Caco-2 (cell line): ENCODE data around the gene MON1A. TPM values are rescaled to one million over a fixed set of nuclear protein-coding genes. Genes with fewer than 3 reads are reported as not detected.

ENCODE experiments used
- BruUV-seq: library from RNA; stranded (reverse); fragments of 400-500 nt; replicated peaks from 2 replicates; lab custom pipeline; 2021; lab: Mats Ljungman, UMichigan
- CTCF ChIA-PET: fragments of 300-600 bp; sonication (Branson Sonifier 250); formaldehyde crosslinking; loops from one replicate; lab custom pipeline; 2022; ENCODE audit warnings: antibody characterized with exemption; lab: Charles Lee
- POLR2A ChIA-PET: fragments of 300-600 bp; sonication (Branson Sonifier 250); formaldehyde crosslinking; loops from one replicate; lab custom pipeline; 2022; ENCODE audit warnings: antibody characterized with exemption; lab: Charles Lee
- DNase-seq, 2 experiments: peaks; one replicate each; pipeline versions ENCODE4 v3.0.0 to v3.0.0-alpha.2; 2020 to 2022
- H3K27me3 ChIP-seq: replicated peaks from 2 replicates; pipeline ENCODE4 v1.6.0; 2011; ENCODE audit warnings: low read length; ENCODE audit not compliant: control insufficient read depth, insufficient read depth
- H3K36me3 ChIP-seq: 2 replicates; pipeline ENCODE4 v1.5.1; 2011; ENCODE audit warnings: low read length; ENCODE audit not compliant: control insufficient read depth, insufficient read depth
- H3K4me1 ChIP-seq: fragments of 250-450 bp; sonication (Bioruptor Pico); 2 replicates; pipeline ENCODE4 v1.5.1; 2020; ENCODE audit warnings: mild to moderate bottlenecking
- H3K4me3 ChIP-seq: 2 replicates; pipeline ENCODE4 v1.5.1; 2011; ENCODE audit warnings: low read depth, mild to moderate bottlenecking, control low read depth, low read length
- H3K9me3 ChIP-seq: fragments of 250-450 bp; sonication (Bioruptor Pico); 2 replicates; pipeline ENCODE4 v1.5.1; 2020; ENCODE audit warnings: mild to moderate bottlenecking, moderate library complexity
- H3K27ac Mint-ChIP-seq: one replicate; pipeline ENCODE4 v1.8.0; 2022; ENCODE audit warnings: mixed read lengths; ENCODE audit not compliant: unreplicated experiment
- H3K27me3 Mint-ChIP-seq: one replicate; pipeline ENCODE4 v1.8.0; 2022; ENCODE audit warnings: mixed read lengths; ENCODE audit not compliant: insufficient read depth, unreplicated experiment
- H3K36me3 Mint-ChIP-seq: one replicate; pipeline ENCODE4 v1.8.0; 2022; ENCODE audit warnings: mild to moderate bottlenecking, mixed read lengths; ENCODE audit not compliant: insufficient read depth, unreplicated experiment
- H3K4me1 Mint-ChIP-seq: one replicate; pipeline ENCODE4 v1.8.0; 2022; ENCODE audit warnings: low read depth, mixed read lengths; ENCODE audit not compliant: unreplicated experiment
- H3K4me3 Mint-ChIP-seq: one replicate; pipeline ENCODE4 v1.8.0; 2022; ENCODE audit warnings: mild to moderate bottlenecking, moderate library complexity, mixed read lengths; ENCODE audit not compliant: unreplicated experiment
- H3K9me3 Mint-ChIP-seq: one replicate; pipeline ENCODE4 v1.8.0; 2022; ENCODE audit warnings: mixed read lengths; ENCODE audit not compliant: unreplicated experiment
- CTCF ChIP-seq, 2 experiments: fragments of 200-600 bp in 1 of 2; IDR thresholded peaks; 1 replicate in 1 of 2; 2 replicates in 1 of 2; pipeline versions ENCODE4 v1.5.1 to v1.8.0; 2011 to 2022; ENCODE audit warnings: antibody characterized with exemption in 1 of 2, control low read depth in 1 of 2, inconsistent platforms in 1 of 2, low read depth in 1 of 2, low read length in 1 of 2, mild to moderate bottlenecking in 1 of 2, moderate library complexity in 1 of 2; ENCODE audit not compliant: insufficient read depth in 1 of 2, severe bottlenecking in 1 of 2, unreplicated experiment in 1 of 2
- intact Hi-C: fragments of 100-400 bp; cut with micrococcal nuclease; formaldehyde crosslinking; loops from one replicate; pipeline ENCODE4 v1.10.0; 2022; ENCODE audit not compliant: unreplicated experiment
- total RNA-seq: library from RNA; stranded (reverse); gene quantifications from 2 replicates; pipeline ENCODE4 v1.2.3, GENCODE V29; 2022

MON1A gene
- total RNA-seq, 1 experiment from 2014 or later: 7.7 TPM

GRCh38 chr3:49876567-49876966 is 53.0 kb downstream of the MON1A start:
- peaks cover 14% of the 10 kb centered on the region for H3K4me1 Mint-ChIP-seq
- CTCF ChIA-PET: interaction anchor here (0.5 kb wide), 1 partner anchor 199 kb away, joined by 3 read pairs; no protein-coding TSS in a partner anchor

GRCh38 chr3:49873623-49874022 is 56.0 kb downstream of the MON1A start:
- Histone ChIP-seq H3K9me3 (no peaks in the 10 kb centered on the region), H3K4me1 (peaks cover 39% of the 10 kb centered on the region), H3K36me3 (no peaks in the 10 kb centered on the region), H3K27me3 (no peaks in the 10 kb centered on the region), H3K4me3 (no peak overlapping the region)
- H3K4me1 Mint-ChIP-seq: peaks cover 13% of the 10 kb centered on the region
- ChIA-PET CTCF (interaction anchor here (0.6 to 1.5 kb wide), 4 partner anchors 32 to 56 kb away, joined by 3 to 7 read pairs (median 4); no protein-coding TSS in a partner anchor), POLR2A (interaction anchor here (0.5 to 0.6 kb wide), 2 partner anchors 64 to 107 kb away, joined by 3 to 4 read pairs; no protein-coding TSS in a partner anchor)
- H3K27ac Mint-ChIP-seq: peak overlapping the region; percentile 65
- H3K36me3 Mint-ChIP-seq: no peaks in the 10 kb centered on the region
- TF ChIP-seq CTCF (IDR thresholded peaks at IDR 0.05; ENCODE audit: insufficient read depth in 1 of 2, low read depth in 1 of 2, low read length in 1 of 2, severe bottlenecking in 1 of 2, unreplicated experiment in 1 of 2): peak in 1 of 2 experiments; percentile 7
- H3K27me3 Mint-ChIP-seq: no peaks in the 10 kb centered on the region
- intact Hi-C loops: loop anchor here (1.0 kb wide), 3 partner anchors 17 to 33 kb away; partner anchors contain the start of gene TRAIP
- no peaks in the 10 kb centered on the region for H3K9me3 Mint-ChIP-seq
- no peak overlapping the region for H3K4me3 Mint-ChIP-seq
- BruUV-seq: no TSS peak
- DNase-seq: peak; percentile 86 to 93

More at GRCh38 chr3:49876567-49876966, 53.0 kb downstream of the MON1A start:
- intact Hi-C loops: no loop called here
- no peak overlapping the region for H3K4me3 ChIP-seq
- H3K4me1 ChIP-seq: peaks cover 52% of the 10 kb centered on the region
- no peaks in the 10 kb centered on the region for H3K36me3 Mint-ChIP-seq
- DNase-seq: no peak
- no peaks in the 10 kb centered on the region for H3K27me3 ChIP-seq
- H3K9me3 ChIP-seq: no peaks in the 10 kb centered on the region
- H3K27ac Mint-ChIP-seq: no peak overlapping the region
- H3K9me3 Mint-ChIP-seq: no peaks in the 10 kb centered on the region
- no TSS peak for BruUV-seq
- POLR2A ChIA-PET: no interaction called here
- H3K27me3 Mint-ChIP-seq: no peaks in the 10 kb centered on the region
- no peak for TF ChIP-seq CTCF (IDR thresholded peaks at IDR 0.05; ENCODE audit: insufficient read depth in 1 of 2, low read depth in 1 of 2, low read length in 1 of 2, severe bottlenecking in 1 of 2, unreplicated experiment in 1 of 2)
- H3K36me3 ChIP-seq: no peaks in the 10 kb centered on the region
- H3K4me3 Mint-ChIP-seq: no peak overlapping the region

- DNase-seq: peak in 1 of 2 experiments; percentile 25
- ChIA-PET POLR2A (interaction anchor here (0.5 kb wide), 1 partner anchor 106 kb away, joined by 4 read pairs; no protein-coding TSS in a partner anchor), CTCF (interaction anchor here (0.6 to 1.5 kb wide), 4 partner anchors 31 to 55 kb away, joined by 3 to 7 read pairs (median 4); no protein-coding TSS in a partner anchor)
- BruUV-seq: no TSS peak
- Mint-ChIP-seq H3K4me1 (peaks cover 13% of the 10 kb centered on the region), H3K4me3 (no peak overlapping the region), H3K36me3 (no peaks in the 10 kb centered on the region), H3K27ac (peak overlapping the region; percentile 65), H3K27me3 (no peaks in the 10 kb centered on the region), H3K9me3 (no peaks in the 10 kb centered on the region)
- intact Hi-C loops: loop anchor here (1.0 kb wide), 3 partner anchors 17 to 33 kb away; partner anchors contain the start of gene TRAIP
- Histone ChIP-seq H3K36me3 (no peaks in the 10 kb centered on the region), H3K27me3 (no peaks in the 10 kb centered on the region), H3K4me1 (peaks cover 41% of the 10 kb centered on the region), H3K4me3 (no peak overlapping the region), H3K9me3 (no peaks in the 10 kb centered on the region)
- no peak for TF ChIP-seq CTCF (IDR thresholded peaks at IDR 0.05; ENCODE audit: insufficient read depth in 1 of 2, low read depth in 1 of 2, low read length in 1 of 2, severe bottlenecking in 1 of 2, unreplicated experiment in 1 of 2)
Measured at GRCh38 chr3:49872801-49873281, 56.8 kb downstream of the MON1A start.
